GM23248 (cell line): ENCODE measurements around the gene TPM2. TPM values are rescaled to one million over a fixed set of nuclear protein-coding genes. Genes with fewer than 3 reads are reported as not detected.

ENCODE experiments used
- DNase-seq: peaks from one replicate; pipeline ENCODE4 v3.0.0-alpha.2; 2015
- H2AFZ ChIP-seq: fragments of 200-600 bp; sonication (generic); 2 replicates; pipeline ENCODE4 v1.6.1; 2016; ENCODE audit warnings: antibody characterized with exemption
- H3F3A ChIP-seq: fragments of 200-600 bp; sonication (generic); 2 replicates; pipeline ENCODE4 v1.6.1; 2016; ENCODE audit warnings: mild to moderate bottlenecking, antibody characterized with exemption, mixed run types; ENCODE audit not compliant: insufficient read depth
- H3K27ac ChIP-seq: fragments of 200-600 bp; sonication (generic); 2 replicates; pipeline ENCODE4 v1.5.1; 2016; ENCODE audit warnings: mild to moderate bottlenecking
- H3K27me3 ChIP-seq: fragments of 200-600 bp; sonication (generic); replicated peaks from 2 replicates; pipeline ENCODE4 v1.6.1; 2016; ENCODE audit warnings: mild to moderate bottlenecking; ENCODE audit not compliant: insufficient read depth
- H3K36me3 ChIP-seq: fragments of 200-600 bp; sonication (generic); 2 replicates; pipeline ENCODE4 v1.6.1; 2016; ENCODE audit warnings: low read depth, mild to moderate bottlenecking
- H3K4me1 ChIP-seq: fragments of 200-600 bp; sonication (generic); 2 replicates; pipeline ENCODE4 v1.6.1; 2016; ENCODE audit warnings: mild to moderate bottlenecking; ENCODE audit not compliant: insufficient read depth
- H3K4me2 ChIP-seq: fragments of 200-600 bp; sonication (generic); one replicate; pipeline ENCODE4 v1.6.1; 2016; ENCODE audit warnings: mild to moderate bottlenecking; ENCODE audit not compliant: unreplicated experiment
- H3K4me3 ChIP-seq: fragments of 200-600 bp; sonication (generic); 2 replicates; pipeline ENCODE4 v1.5.1; 2016; ENCODE audit warnings: mild to moderate bottlenecking
- H3K79me2 ChIP-seq: fragments of 200-600 bp; sonication (generic); 2 replicates; pipeline ENCODE4 v1.6.1; 2016; ENCODE audit warnings: mild to moderate bottlenecking; ENCODE audit not compliant: insufficient read depth
- H3K9ac ChIP-seq: fragments of 200-600 bp; sonication (generic); 2 replicates; pipeline ENCODE4 v1.6.1; 2016; ENCODE audit warnings: mild to moderate bottlenecking
- H3K9me2 ChIP-seq: fragments of 200-600 bp; sonication (generic); 2 replicates; pipeline ENCODE4 v1.6.1; 2016; ENCODE audit warnings: mixed run types, mild to moderate bottlenecking, moderate library complexity; ENCODE audit not compliant: insufficient read depth
- H3K9me3 ChIP-seq: fragments of 200-600 bp; sonication (generic); one replicate; pipeline ENCODE4 v1.6.1; 2017; ENCODE audit warnings: low read depth
- H4K20me1 ChIP-seq: fragments of 200-600 bp; sonication (generic); 2 replicates; pipeline ENCODE4 v1.6.0; 2016; ENCODE audit not compliant: insufficient read depth
- EZH2 ChIP-seq: fragments of 200-600 bp; sonication (generic); IDR thresholded peaks from 2 replicates; pipeline ENCODE4 v1.6.1; 2018; ENCODE audit warnings: antibody characterized with exemption, mild to moderate bottlenecking; ENCODE audit not compliant: insufficient read depth, poor library complexity, severe bottlenecking
- EZH2phosphoT487 ChIP-seq: fragments of 200-600 bp; sonication (generic); IDR thresholded peaks from 2 replicates; pipeline ENCODE4 v1.6.1; 2018; ENCODE audit warnings: antibody characterized with exemption, moderate library complexity, mild to moderate bottlenecking, low read depth; ENCODE audit not compliant: insufficient read depth
- WGBS, 2 experiments: methylation state at CpG; one replicate each; pipeline ENCODE4 v1.1.6; 2015 to 2017; ENCODE audit warnings: low lambda C conversion rate in 2 of 2, low coverage in 1 of 2; ENCODE audit errors: missing lambda C conversion rate in 2 of 2; 5-methylcytosine and 5-hydroxymethylcytosine counted together
- in situ Hi-C: fragments of 300-500 bp; cut with MboI; formaldehyde crosslinking; loops from 2 replicates; pipeline ENCODE4 v1.15.0; 2020
- polyA plus RNA-seq: library from polyadenylated mRNA; unstranded; fragments of >200 nt; fragmentation: Nextera tagmentation; extraction: Ambion mirVana; gene quantifications from 2 replicates; pipeline ENCODE4 v1.2.1, GENCODE V29; 2016
- total RNA-seq: library from RNA; depleted of rRNA; stranded (reverse); fragments of >200 nt; shearing (Covaris generic); gene quantifications from 2 replicates; pipeline ENCODE4 v1.2.3, GENCODE V29; 2014

The TPM2 gene
- total and polyA plus RNA-seq, 2 experiments from 2014 or later: 1,625 to 3,527 TPM

DNA sequence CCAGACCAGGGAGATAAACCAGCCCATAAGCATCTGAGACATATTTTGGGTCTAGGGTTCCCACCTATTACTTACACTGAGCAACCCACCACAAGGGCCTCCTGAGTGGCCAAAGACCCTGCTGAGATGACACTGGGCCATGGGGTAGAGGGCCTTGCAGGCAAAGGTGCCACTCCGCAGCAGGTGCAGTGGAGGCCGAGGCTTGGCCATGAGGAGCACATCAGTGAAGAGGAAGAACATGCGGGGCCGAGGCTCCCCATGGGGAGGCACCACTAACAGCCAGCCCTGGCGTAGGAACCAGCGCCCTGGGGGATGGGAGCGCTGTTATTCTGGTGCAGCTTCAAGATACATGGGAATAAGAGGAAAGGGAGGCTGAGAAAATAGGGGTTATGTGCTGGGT, 27.3 kb downstream of the TPM2 start:
- in situ Hi-C loops: no loop called here
- Histone ChIP-seq H3K9me2 (no peaks in the 10 kb centered on the region), H3K4me1 (peaks cover 10% of the 10 kb centered on the region; the same call in 1 of the 2 replicates), H3K4me3 (no peak overlapping the region), H3K36me3 (peaks cover 5% of the 10 kb centered on the region; the same call in 1 of the 2 replicates), H3K27ac (no peak overlapping the region), H3K79me2 (peaks cover 18% of the 10 kb centered on the region; the same call in 1 of the 2 replicates), H3F3A (peaks cover 32% of the 10 kb centered on the region), H3K9ac (no peak overlapping the region), H3K4me2 (no peak overlapping the region), H3K9me3 (no peaks in the 10 kb centered on the region), H3K27me3 (no peaks in the 10 kb centered on the region), H4K20me1 (no peaks in the 10 kb centered on the region), H2AFZ (no peak overlapping the region)
- TF ChIP-seq EZH2 (no peak), EZH2phosphoT487 (no peak)
- WGBS, 2 experiments: 95 to 96% methylated on average over 7 of the region's 7 CpGs
- DNase-seq: no peak

DNA sequence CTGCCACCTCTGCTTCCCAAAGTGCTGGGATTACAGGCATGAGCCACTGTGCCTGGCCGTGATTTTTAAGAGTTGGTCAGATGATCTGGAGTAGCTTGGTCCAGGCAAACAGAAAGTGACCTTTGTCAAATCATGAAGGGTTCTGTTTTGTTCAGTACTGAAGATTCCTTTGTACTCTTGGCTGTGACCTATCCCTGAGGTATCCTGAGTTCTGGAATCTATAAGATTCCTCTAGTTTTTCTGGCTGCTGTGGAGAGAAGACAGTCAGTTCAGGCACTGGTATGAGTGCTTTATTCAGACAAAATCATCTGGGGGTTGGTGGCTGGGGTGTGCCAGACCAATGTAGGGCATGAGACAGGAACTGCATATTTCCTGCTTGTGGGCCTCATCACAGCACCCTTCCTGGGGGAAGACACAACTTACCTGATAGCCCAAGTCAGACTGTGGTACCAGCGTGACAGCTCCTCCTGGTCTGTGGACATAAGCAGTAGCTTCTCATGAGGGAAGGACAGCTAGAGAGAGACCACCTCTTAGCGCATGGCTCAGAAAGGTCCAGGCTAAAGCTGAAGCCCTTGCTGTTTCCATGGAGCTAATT, 27.9 kb downstream of the TPM2 start:
- 79 to 81% methylated on average over 3 of the region's 3 CpGs for WGBS, 2 experiments
- no peaks in the 10 kb centered on the region for H3K9me3 ChIP-seq
- H3K9me2 ChIP-seq: no peaks in the 10 kb centered on the region
- H3K27me3 ChIP-seq: no peaks in the 10 kb centered on the region
- DNase-seq: no peak
- H3K36me3 ChIP-seq: peaks cover 5% of the 10 kb centered on the region; the same call in 1 of the 2 replicates
- H3K9ac ChIP-seq: no peak overlapping the region
- H3K27ac ChIP-seq: peak overlapping the region; percentile 3; the same call in 1 of the 2 replicates
- H4K20me1 ChIP-seq: no peaks in the 10 kb centered on the region
- peaks cover 15% of the 10 kb centered on the region for H3K4me1 ChIP-seq
- peaks cover 32% of the 10 kb centered on the region for H3F3A ChIP-seq
- H3K4me2 ChIP-seq: no peak overlapping the region
- H2AFZ ChIP-seq: no peak overlapping the region
- no peak overlapping the region for H3K4me3 ChIP-seq
- in situ Hi-C loops: no loop called here
- no peak for TF ChIP-seq EZH2phosphoT487
- TF ChIP-seq EZH2: no peak
- H3K79me2 ChIP-seq: peaks cover 18% of the 10 kb centered on the region; the same call in 1 of the 2 replicates

- Histone ChIP-seq H3K79me2 (peaks cover 18% of the 10 kb centered on the region; the same call in 1 of the 2 replicates), H3K9me2 (no peaks in the 10 kb centered on the region), H4K20me1 (no peaks in the 10 kb centered on the region), H3K4me2 (no peak overlapping the region), H3K27ac (no peak overlapping the region), H3K4me1 (peaks cover 18% of the 10 kb centered on the region), H3K9ac (no peak overlapping the region), H3K4me3 (no peak overlapping the region), H3F3A (peaks cover 32% of the 10 kb centered on the region), H3K36me3 (peaks cover 5% of the 10 kb centered on the region; the same call in 1 of the 2 replicates), H3K9me3 (no peaks in the 10 kb centered on the region), H2AFZ (no peak overlapping the region), H3K27me3 (no peaks in the 10 kb centered on the region)
- peak; percentile 53 for DNase-seq
- in situ Hi-C loops: no loop called here
- TF ChIP-seq EZH2phosphoT487 (no peak), EZH2 (no peak)
- 60 to 63% methylated on average over 9 of the region's 9 CpGs for WGBS, 2 experiments
Observed at GRCh38 chr9:35660966-35661415, 28.7 kb downstream of the TPM2 start.

DNA sequence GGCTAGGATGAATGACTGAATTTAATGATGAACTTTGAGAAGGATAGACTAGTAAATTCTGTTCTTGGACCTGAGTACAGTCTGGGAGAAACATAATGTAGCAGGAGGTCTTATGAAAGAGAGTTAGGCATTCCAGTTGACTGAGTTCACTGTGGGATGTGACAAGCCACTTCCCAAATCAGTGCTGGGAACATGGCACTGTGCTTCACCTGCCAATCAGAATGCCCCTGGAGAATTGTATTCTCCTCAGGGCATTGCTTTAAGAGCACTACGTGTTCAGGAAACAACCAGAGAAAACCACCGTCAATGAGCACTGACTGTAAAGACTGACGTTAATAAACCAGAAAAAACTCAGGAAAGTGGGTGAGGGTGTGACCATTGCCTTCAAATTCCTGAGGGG, 30.4 kb downstream of the TPM2 start:
- peak overlapping the region; percentile 90 for H3K4me3 ChIP-seq
- no peaks in the 10 kb centered on the region for H3K9me2 ChIP-seq
- no peaks in the 10 kb centered on the region for H3K9me3 ChIP-seq
- peaks cover 30% of the 10 kb centered on the region for H3F3A ChIP-seq
- peak overlapping the region; percentile 89 for H3K9ac ChIP-seq
- peaks cover 5% of the 10 kb centered on the region; the same call in 1 of the 2 replicates for H3K36me3 ChIP-seq
- peaks cover 18% of the 10 kb centered on the region; the same call in 1 of the 2 replicates for H3K79me2 ChIP-seq
- no peak overlapping the region for H2AFZ ChIP-seq
- no peaks in the 10 kb centered on the region for H3K27me3 ChIP-seq
- TF ChIP-seq EZH2 (no peak), EZH2phosphoT487 (no peak)
- in situ Hi-C loops: no loop called here
- H3K4me2 ChIP-seq: peak overlapping the region; percentile 97
- H4K20me1 ChIP-seq: no peaks in the 10 kb centered on the region
- H3K4me1 ChIP-seq: peaks cover 18% of the 10 kb centered on the region
- H3K27ac ChIP-seq: peak overlapping the region; percentile 98
- peak; percentile 80 for DNase-seq
- 17 to 25% methylated on average over 3 of the region's 3 CpGs for WGBS, 2 experiments
